ENCODE results near the gene HOMER3. TPM values are rescaled to one million over a fixed set of nuclear protein-coding genes. Genes with fewer than 3 reads are reported as not detected.
"Not testable (repeated sequence)": the region's sequence is repeated elsewhere in the genome, so short reads cannot be mapped to it uniquely, and the experiment has no call there.

HOMER3 gene
- total RNA-seq, 2 experiments from 2014 or later = not detected

- no peak overlapping the region for H3K4me3 Mint-ChIP-seq
- no peak overlapping the region for H3K27ac Mint-ChIP-seq
- peaks cover 8% of the 10 kb centered on the region for H3K27me3 Mint-ChIP-seq
- H3K4me1 Mint-ChIP-seq = peaks cover 6% of the 10 kb centered on the region
- no peaks in the 10 kb centered on the region for H3K9me3 Mint-ChIP-seq
- CTCF ChIA-PET = interaction anchor here (0.7 kb wide), 1 partner anchor 501 kb away, joined by 3 read pairs; no protein-coding TSS in a partner anchor
- no peak for DNase-seq
- POLR2A ChIA-PET = interaction anchor here (1.4 to 4.9 kb wide), 2 partner anchors 9 to 11 kb away, joined by 3 to 32 read pairs; partner anchors contain the start of genes COPE and DDX49
- peaks cover 15% of the 10 kb centered on the region for H3K36me3 Mint-ChIP-seq (ENCODE audit: low read depth)
Observed at GRCh38 chr19:18929311-18929710, 11.7 kb downstream of the HOMER3 start.

- H3K4me3 Mint-ChIP-seq = no peak overlapping the region
- H3K4me1 Mint-ChIP-seq = peaks cover 4% of the 10 kb centered on the region
- H3K27ac Mint-ChIP-seq = no peak overlapping the region
- CTCF ChIA-PET = no interaction called here
- POLR2A ChIA-PET = interaction anchor here (4.9 kb wide), 1 partner anchor 10 kb away, joined by 32 read pairs; the partner anchor contains the start of genes COPE and DDX49
- no peaks in the 10 kb centered on the region for H3K9me3 Mint-ChIP-seq
- peaks cover 2% of the 10 kb centered on the region for H3K27me3 Mint-ChIP-seq
- peaks cover 22% of the 10 kb centered on the region for H3K36me3 Mint-ChIP-seq (ENCODE audit: low read depth)
- no peak for DNase-seq
Observed at GRCh38 chr19:18928018-18928805, 12.8 kb downstream of the HOMER3 start.

- no peak overlapping the region for H3K4me3 Mint-ChIP-seq
- no peak for DNase-seq
- no peaks in the 10 kb centered on the region for H3K9me3 Mint-ChIP-seq
- peaks cover 14% of the 10 kb centered on the region for H3K4me1 Mint-ChIP-seq
- POLR2A ChIA-PET = no interaction called here
- H3K27me3 Mint-ChIP-seq = no peaks in the 10 kb centered on the region
- H3K27ac Mint-ChIP-seq = no peak overlapping the region
- CTCF ChIA-PET = no interaction called here
- H3K36me3 Mint-ChIP-seq (ENCODE audit: low read depth) = peaks cover 30% of the 10 kb centered on the region
Observed at GRCh38 chr19:18924684-18925213, 16.3 kb downstream of the HOMER3 start.

GRCh38 chr19:18922228-18922985 lies 18.6 kb downstream of the HOMER3 start:
- H3K27ac Mint-ChIP-seq = no peak overlapping the region
- ChIA-PET CTCF (no interaction called here), POLR2A (no interaction called here)
- no peak for DNase-seq
- no peaks in the 10 kb centered on the region for H3K9me3 Mint-ChIP-seq
- H3K36me3 Mint-ChIP-seq (ENCODE audit: low read depth) = peaks cover 32% of the 10 kb centered on the region
- H3K4me3 Mint-ChIP-seq = no peak overlapping the region
- H3K4me1 Mint-ChIP-seq = peaks cover 30% of the 10 kb centered on the region
- no peaks in the 10 kb centered on the region for H3K27me3 Mint-ChIP-seq

- no peaks in the 10 kb centered on the region for H3K9me3 Mint-ChIP-seq
- no peaks in the 10 kb centered on the region for H3K27me3 Mint-ChIP-seq
- H3K27ac Mint-ChIP-seq = no peak overlapping the region
- DNase-seq = no peak
- H3K36me3 Mint-ChIP-seq (ENCODE audit: low read depth) = peaks cover 35% of the 10 kb centered on the region
- POLR2A ChIA-PET = no interaction called here
- CTCF ChIA-PET = no interaction called here
- H3K4me1 Mint-ChIP-seq = peaks cover 35% of the 10 kb centered on the region
- no peak overlapping the region for H3K4me3 Mint-ChIP-seq
Observed at GRCh38 chr19:18921593-18921992, 19.4 kb downstream of the HOMER3 start.

- CTCF ChIA-PET = interaction anchor here (2.5 kb wide), 1 partner anchor 17 kb away, joined by 15 read pairs; no protein-coding TSS in a partner anchor
- POLR2A ChIA-PET = interaction anchor here (1.0 to 1.8 kb wide), 5 partner anchors 9 to 362 kb away, joined by 3 to 7 read pairs (median 4); partner anchors contain the start of genes KXD1 and SUGP2
Observed at GRCh38 chr19:18920400-18920799, 20.6 kb downstream of the HOMER3 start.

GRCh38 chr19:18919900-18920214 lies 21.2 kb downstream of the HOMER3 start:
- peak overlapping the region; percentile 97 for H3K4me3 Mint-ChIP-seq
- no peaks in the 10 kb centered on the region for H3K27me3 Mint-ChIP-seq
- no peaks in the 10 kb centered on the region for H3K9me3 Mint-ChIP-seq
- peak overlapping the region; percentile 88 for H3K27ac Mint-ChIP-seq
- ChIA-PET POLR2A (interaction anchor here (0.5 to 2.9 kb wide), 24 partner anchors 9 to 1201 kb away, joined by 3 to 32 read pairs (median 4); partner anchors contain the start of genes FKBP8, KXD1, MAP1S and REX1BD), CTCF (interaction anchor here (0.7 to 2.5 kb wide), 7 partner anchors 18 to 641 kb away, joined by 3 to 15 read pairs (median 3); partner anchors contain the start of gene REX1BD)
- H3K4me1 Mint-ChIP-seq = peaks cover 46% of the 10 kb centered on the region
- peaks cover 38% of the 10 kb centered on the region for H3K36me3 Mint-ChIP-seq (ENCODE audit: low read depth)
- DNase-seq = no peak

More at GRCh38 chr19:18920400-18920799, 20.6 kb downstream of the HOMER3 start:
- H3K4me1 Mint-ChIP-seq = peaks cover 43% of the 10 kb centered on the region
- H3K36me3 Mint-ChIP-seq (ENCODE audit: low read depth) = peaks cover 35% of the 10 kb centered on the region
- H3K27ac Mint-ChIP-seq = peak overlapping the region; percentile 88
- H3K27me3 Mint-ChIP-seq = no peaks in the 10 kb centered on the region
- H3K9me3 Mint-ChIP-seq = no peaks in the 10 kb centered on the region
- no peak for DNase-seq
- H3K4me3 Mint-ChIP-seq = peak overlapping the region; percentile 97

- H3K27me3 Mint-ChIP-seq = no peaks in the 10 kb centered on the region
- peak within 1 kb of the TSS; percentile 88 for H3K27ac Mint-ChIP-seq
- DNase-seq = peak; percentile 99
- POLR2A ChIA-PET = interaction anchor here (0.5 to 2.9 kb wide), 29 partner anchors 8 to 1200 kb away, joined by 3 to 32 read pairs (median 4); partner anchors contain the start of genes FKBP8, IL12RB1, KXD1 and MAP1S
- CTCF ChIA-PET = interaction anchor here (0.7 to 2.5 kb wide), 9 partner anchors 18 to 640 kb away, joined by 3 to 15 read pairs (median 3); partner anchors contain the start of gene REX1BD
- peaks cover 33% of the 10 kb centered on the region for H3K36me3 Mint-ChIP-seq (ENCODE audit: low read depth)
- peak within 1 kb of the TSS; percentile 97 for H3K4me3 Mint-ChIP-seq
- H3K9me3 Mint-ChIP-seq = no peaks in the 10 kb centered on the region
- peaks cover 46% of the 10 kb centered on the region for H3K4me1 Mint-ChIP-seq
Observed at GRCh38 chr19:18919086-18919899, 21.7 kb downstream of the HOMER3 start, which contains the start of the genes COPE and DDX49. COPE (minus strand) TSS chr19:18919387; CDS start chr19:18919348, 39 bp downstream. DDX49 (plus strand) TSS chr19:18919715; CDS start chr19:18919742, 27 bp downstream.

- POLR2A ChIA-PET = interaction anchor here (0.9 to 2.9 kb wide), 3 partner anchors 9 to 12 kb away, joined by 3 to 32 read pairs (median 4); no protein-coding TSS in a partner anchor
- Mint-ChIP-seq H3K4me3 (peak overlapping the region; percentile 70), H3K27ac (peak overlapping the region; percentile 44), H3K36me3 (ENCODE audit: low read depth) (peaks cover 34% of the 10 kb centered on the region), H3K4me1 (peaks cover 46% of the 10 kb centered on the region)
- H3K27me3 Mint-ChIP-seq, H3K9me3 Mint-ChIP-seq, CTCF ChIA-PET, DNase-seq: not testable (repeated sequence)
Observed at GRCh38 chr19:18917593-18917992, 23.4 kb downstream of the HOMER3 start.

- peaks cover 41% of the 10 kb centered on the region for H3K4me1 Mint-ChIP-seq
- H3K4me3 Mint-ChIP-seq = no peak overlapping the region
- peaks cover 30% of the 10 kb centered on the region for H3K36me3 Mint-ChIP-seq (ENCODE audit: low read depth)
- H3K9me3 Mint-ChIP-seq = no peaks in the 10 kb centered on the region
- H3K27ac Mint-ChIP-seq = no peak overlapping the region
- H3K27me3 Mint-ChIP-seq = no peaks in the 10 kb centered on the region
- peak; percentile 53 for DNase-seq
- CTCF ChIA-PET = interaction anchor here (1.0 kb wide), 1 partner anchor 465 kb away, joined by 3 read pairs; no protein-coding TSS in a partner anchor
- POLR2A ChIA-PET = no interaction called here
Observed at GRCh38 chr19:18915639-18916038, 25.4 kb downstream of the HOMER3 start.

GRCh38 chr19:18913466-18913865 lies 27.6 kb downstream of the HOMER3 start:
- POLR2A ChIA-PET = interaction anchor here (1.0 kb wide), 1 partner anchor 22 kb away, joined by 3 read pairs; no protein-coding TSS in a partner anchor
- CTCF ChIA-PET = no interaction called here
- Mint-ChIP-seq H3K9me3 (no peaks in the 10 kb centered on the region), H3K27me3 (no peaks in the 10 kb centered on the region), H3K4me3 (no peak overlapping the region), H3K27ac (no peak overlapping the region), H3K36me3 (ENCODE audit: low read depth) (peaks cover 30% of the 10 kb centered on the region), H3K4me1 (peaks cover 24% of the 10 kb centered on the region)
- DNase-seq = no peak

GRCh38 chr19:18912933-18913332 lies 28.1 kb downstream of the HOMER3 start:
- peaks cover 19% of the 10 kb centered on the region for H3K4me1 Mint-ChIP-seq
- H3K36me3 Mint-ChIP-seq (ENCODE audit: low read depth) = peaks cover 29% of the 10 kb centered on the region
- H3K9me3 Mint-ChIP-seq = no peaks in the 10 kb centered on the region
- CTCF ChIA-PET = interaction anchor here (0.7 kb wide), 1 partner anchor 63 kb away, joined by 3 read pairs; no protein-coding TSS in a partner anchor
- DNase-seq = no peak
- POLR2A ChIA-PET = interaction anchor here (1.0 kb wide), 1 partner anchor 22 kb away, joined by 3 read pairs; no protein-coding TSS in a partner anchor
- H3K4me3 Mint-ChIP-seq = no peak overlapping the region
- no peak overlapping the region for H3K27ac Mint-ChIP-seq
- no peaks in the 10 kb centered on the region for H3K27me3 Mint-ChIP-seq

Measured in activated CD4-positive, alpha-beta memory T cell treated with anti-CD3 and anti-CD28 coated beads, Interleukin-2, amount 10 ng/mL, durations not matched to agents 7 days and 5 days (primary cell).